Fibroblast of lung (primary cell): ENCODE data around the gene RETN. TPM values are rescaled to one million over a fixed set of nuclear protein-coding genes. Genes with fewer than 3 reads are reported as not detected.

ENCODE experiments used
- DNase-seq, 2 donors: peaks; one replicate each; pipeline versions ENCODE4 v3.0.0 to v3.0.0-alpha.2; 2010; ENCODE audit warnings: low read depth in 2 of 2
- H2AFZ ChIP-seq: 2 replicates; pipeline ENCODE4 v1.5.1; 2012; ENCODE audit warnings: low read length, control low read depth, inconsistent platforms
- H3K27ac ChIP-seq: 2 replicates; pipeline ENCODE4 v1.5.1; 2011; ENCODE audit warnings: low read length, control low read depth; ENCODE audit not compliant: insufficient read depth
- H3K27me3 ChIP-seq: 2 replicates; pipeline ENCODE4 v1.5.1; 2011; ENCODE audit warnings: mild to moderate bottlenecking, low read length; ENCODE audit not compliant: control insufficient read depth, insufficient read depth
- H3K36me3 ChIP-seq: 2 replicates; pipeline ENCODE4 v1.5.1; 2011; ENCODE audit warnings: low read length; ENCODE audit not compliant: control insufficient read depth, insufficient read depth
- H3K4me1 ChIP-seq: 2 replicates; pipeline ENCODE4 v1.5.1; 2011; ENCODE audit warnings: low read length; ENCODE audit not compliant: control insufficient read depth, insufficient read depth; ENCODE audit errors: extremely low read depth
- H3K4me2 ChIP-seq: 2 replicates; pipeline ENCODE4 v1.5.1; 2011; ENCODE audit warnings: low read length, control low read depth; ENCODE audit not compliant: insufficient read depth; ENCODE audit errors: extremely low read depth
- H3K4me3 ChIP-seq, 4 experiments: fragments of 200-600 bp in 1 of 4; sonication (generic) in 1 of 4; replicated peaks in 1 of 4; 2 replicates each; pipeline ENCODE4 v1.5.1; 2011 to 2016; ENCODE audit warnings: low read length in 4 of 4, low read depth in 3 of 4, mild to moderate bottlenecking in 3 of 4, control low read depth in 2 of 4, inconsistent platforms in 1 of 4, mixed read lengths in 1 of 4; ENCODE audit not compliant: insufficient read depth in 1 of 4; ENCODE audit errors: control extremely low read depth in 1 of 4
- H3K79me2 ChIP-seq: 2 replicates; pipeline ENCODE4 v1.5.1; 2012; ENCODE audit warnings: mild to moderate bottlenecking, low read length, inconsistent platforms; ENCODE audit not compliant: control insufficient read depth, insufficient read depth
- H3K9ac ChIP-seq: 2 replicates; pipeline ENCODE4 v1.5.1; 2011; ENCODE audit warnings: mild to moderate bottlenecking, low read length, control low read depth; ENCODE audit not compliant: insufficient read depth
- H3K9me3 ChIP-seq: 2 replicates; pipeline ENCODE4 v1.5.1; 2012; ENCODE audit warnings: low read depth, low read length; ENCODE audit not compliant: control insufficient read depth, insufficient read depth
- H4K20me1 ChIP-seq: 2 replicates; pipeline ENCODE4 v1.5.1; 2011; ENCODE audit warnings: low read length; ENCODE audit not compliant: control insufficient read depth, insufficient read depth; ENCODE audit errors: extremely low read depth
- CTCF ChIP-seq, 2 donors: IDR thresholded peaks in 1 of 2; conservative IDR thresholded peaks in 1 of 2; 1 replicate in 1 of 2; 2 replicates in 1 of 2; pipeline ENCODE4 v1.5.1; 2011 to 2012; ENCODE audit warnings: low read length in 2 of 2, control low read depth in 1 of 2, inconsistent platforms in 1 of 2, low read depth in 1 of 2, mild to moderate bottlenecking in 1 of 2
- EZH2 ChIP-seq: IDR thresholded peaks from 2 replicates; pipeline ENCODE4 v1.5.1; 2012; ENCODE audit warnings: low read length, control low read depth, mild to moderate bottlenecking; ENCODE audit errors: missing control alignments
- polyA plus RNA-seq, 2 donors: library from polyadenylated mRNA; depleted of rRNA in 1 of 2; stranded (reverse) in 1 of 2; unstranded in 1 of 2; fragments of >200 nt; gene quantifications; 2 replicates each; pipeline ENCODE4 v1.2.1, GENCODE V29; 2011 to 2012; ENCODE audit warnings: missing spikeins in 1 of 2
- total RNA-seq: library from RNA; depleted of rRNA; stranded (reverse); fragments of >200 nt; gene quantifications from 2 replicates; pipeline ENCODE4 v1.2.1, GENCODE V29; 2014

RETN gene
- total and polyA plus RNA-seq, 2 donors (not counting 1 experiment from before 2014, with no cell fraction given) = not detected

GRCh38 chr19:7665076-7665475 is 3.8 kb upstream of the RETN start:
- Histone ChIP-seq H3K79me2 (no peaks in the 10 kb centered on the region), H2AFZ (no peak overlapping the region), H3K36me3 (no peaks in the 10 kb centered on the region), H3K27me3 (no peaks in the 10 kb centered on the region), H3K9ac (no peak overlapping the region), H3K9me3 (no peaks in the 10 kb centered on the region), H3K4me1 (no peaks in the 10 kb centered on the region), H3K4me2 (no peak overlapping the region), H3K4me3 (no peak overlapping the region), H3K27ac (no peak overlapping the region), H4K20me1 (no peaks in the 10 kb centered on the region)
- no peak for TF ChIP-seq EZH2
- TF ChIP-seq CTCF (conservative IDR thresholded peaks at IDR 0.05 in 1 of 2, IDR thresholded peaks at IDR 0.05 in 1 of 2; ENCODE audit: low read depth in 1 of 2, low read length in 2 of 2) = no peak
- peak in 1 of 2 donors; percentile 84 for DNase-seq

GRCh38 chr19:7669641-7670040 is 792 bp downstream of the RETN start:
- no peaks in the 10 kb centered on the region for H4K20me1 ChIP-seq
- no peaks in the 10 kb centered on the region for H3K36me3 ChIP-seq
- no peaks in the 10 kb centered on the region for H3K27me3 ChIP-seq
- H2AFZ ChIP-seq = no peak overlapping the region
- H3K27ac ChIP-seq = no peak overlapping the region
- no peaks in the 10 kb centered on the region for H3K4me1 ChIP-seq
- H3K9ac ChIP-seq = no peak overlapping the region
- H3K4me2 ChIP-seq = no peak overlapping the region
- H3K9me3 ChIP-seq = no peaks in the 10 kb centered on the region
- H3K79me2 ChIP-seq = no peaks in the 10 kb centered on the region
- TF ChIP-seq EZH2 = no peak
- no peak for TF ChIP-seq CTCF (conservative IDR thresholded peaks at IDR 0.05 in 1 of 2, IDR thresholded peaks at IDR 0.05 in 1 of 2; ENCODE audit: low read depth in 1 of 2, low read length in 2 of 2)
- no peak overlapping the region for H3K4me3 ChIP-seq
- no peak for DNase-seq

- Histone ChIP-seq H3K4me2 (no peak overlapping the region), H3K9me3 (no peaks in the 10 kb centered on the region), H3K27me3 (no peaks in the 10 kb centered on the region), H3K4me1 (no peaks in the 10 kb centered on the region), H3K4me3 (no peak overlapping the region), H3K36me3 (no peaks in the 10 kb centered on the region), H3K9ac (no peak overlapping the region), H2AFZ (no peak overlapping the region), H4K20me1 (no peaks in the 10 kb centered on the region), H3K79me2 (no peaks in the 10 kb centered on the region), H3K27ac (no peak overlapping the region)
- TF ChIP-seq CTCF (conservative IDR thresholded peaks at IDR 0.05 in 1 of 2, IDR thresholded peaks at IDR 0.05 in 1 of 2; ENCODE audit: low read depth in 1 of 2, low read length in 2 of 2) = no peak
- no peak for TF ChIP-seq EZH2
- no peak for DNase-seq
These were observed 1.4 kb downstream of the RETN start for GRCh38 chr19:7670150-7670783.
